ENCODE measurements around the gene LDAF1.
"Not testable (repeated sequence)": the region's sequence is repeated elsewhere in the genome, so short reads cannot be mapped to it uniquely, and the experiment has no call there.

DNA sequence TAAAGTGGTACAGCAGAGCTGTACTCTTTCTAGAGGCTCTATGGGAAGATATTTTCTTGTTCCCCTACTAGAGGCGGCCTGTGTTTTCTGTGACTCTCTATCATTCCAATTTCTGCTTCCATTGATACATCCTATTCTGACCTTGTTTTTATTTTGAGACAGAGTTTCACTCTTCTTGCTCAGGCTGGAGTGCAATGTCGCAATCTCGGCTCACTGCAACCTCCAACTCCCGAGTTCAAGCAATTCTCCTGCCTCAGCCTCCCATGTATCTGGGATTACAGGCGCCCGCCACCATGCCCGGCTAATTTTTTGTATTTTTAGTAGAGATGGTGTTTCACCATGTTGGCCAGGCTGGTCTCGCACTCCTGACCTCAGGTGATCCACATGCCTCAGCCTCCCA, 36.9 kb downstream of the LDAF1 start:
- TF ChIP-seq CTCF (conservative IDR thresholded peaks at IDR 0.05; ENCODE audit: low read depth, low read length); EZH2 (IDR thresholded peaks at IDR 0.05; ENCODE audit: borderline replicate concordance, low read depth, low read length, poor library complexity, severe bottlenecking): not testable (repeated sequence)
